GM21423 (cell line): ENCODE data around the gene TBC1D20.
"Not testable (repeated sequence)": the region's sequence is repeated elsewhere in the genome, so short reads cannot be mapped to it uniquely, and the experiment has no call there.

Experiments
- ATAC-seq: cut with Tn5 transposase; IDR thresholded peaks from one replicate; pipeline ENCODE4 v1.9.1; 2021; ENCODE audit warnings: mild to moderate bottlenecking, moderate library complexity; ENCODE audit not compliant: unreplicated experiment

TBC1D20 gene, protein sequence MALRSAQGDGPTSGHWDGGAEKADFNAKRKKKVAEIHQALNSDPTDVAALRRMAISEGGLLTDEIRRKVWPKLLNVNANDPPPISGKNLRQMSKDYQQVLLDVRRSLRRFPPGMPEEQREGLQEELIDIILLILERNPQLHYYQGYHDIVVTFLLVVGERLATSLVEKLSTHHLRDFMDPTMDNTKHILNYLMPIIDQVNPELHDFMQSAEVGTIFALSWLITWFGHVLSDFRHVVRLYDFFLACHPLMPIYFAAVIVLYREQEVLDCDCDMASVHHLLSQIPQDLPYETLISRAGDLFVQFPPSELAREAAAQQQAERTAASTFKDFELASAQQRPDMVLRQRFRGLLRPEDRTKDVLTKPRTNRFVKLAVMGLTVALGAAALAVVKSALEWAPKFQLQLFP

DNA sequence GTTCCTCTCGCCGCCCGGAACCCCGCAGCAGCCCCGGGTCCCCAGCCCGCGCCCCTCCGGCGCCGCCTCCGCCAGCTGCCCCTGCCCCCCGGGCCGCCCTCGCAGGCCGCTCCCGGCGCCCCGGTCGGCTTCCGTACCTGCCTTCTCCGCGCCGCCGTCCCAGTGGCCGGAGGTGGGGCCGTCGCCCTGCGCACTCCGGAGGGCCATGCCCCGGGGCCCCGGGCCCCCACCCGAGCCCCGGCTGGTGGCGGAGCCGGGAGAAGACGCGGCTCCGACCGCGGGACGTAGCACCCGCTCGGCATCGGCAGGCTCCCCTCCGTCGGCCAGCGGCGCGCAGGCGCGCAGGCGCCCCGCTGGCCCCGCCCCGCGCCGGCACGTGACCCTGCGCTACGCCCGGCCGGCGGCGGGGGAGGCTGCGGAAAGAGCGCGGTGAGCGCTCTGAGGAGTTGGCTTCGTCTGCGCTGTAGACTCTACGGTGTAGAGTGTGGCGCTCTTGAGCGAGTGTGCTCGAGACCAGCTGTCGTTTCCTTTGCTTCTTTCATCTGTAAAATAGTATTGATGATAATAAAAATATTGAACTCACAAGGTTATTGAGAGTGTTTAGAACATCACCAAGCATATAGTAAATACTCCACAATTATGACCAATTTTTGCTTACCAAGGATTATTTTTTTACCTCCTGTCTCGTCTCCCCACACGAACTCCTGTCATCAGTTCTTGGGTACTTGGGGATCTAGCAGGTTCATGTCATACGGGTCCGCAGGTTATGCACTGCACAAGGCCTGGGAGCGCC lies at the start of gene TBC1D20:
TBC1D20 (minus strand) TSS at position 335 of the 793 bp plus-strand sequence; CDS start at position 207, 128 bp downstream.
- peak; percentile 92 for ATAC-seq

DNA sequence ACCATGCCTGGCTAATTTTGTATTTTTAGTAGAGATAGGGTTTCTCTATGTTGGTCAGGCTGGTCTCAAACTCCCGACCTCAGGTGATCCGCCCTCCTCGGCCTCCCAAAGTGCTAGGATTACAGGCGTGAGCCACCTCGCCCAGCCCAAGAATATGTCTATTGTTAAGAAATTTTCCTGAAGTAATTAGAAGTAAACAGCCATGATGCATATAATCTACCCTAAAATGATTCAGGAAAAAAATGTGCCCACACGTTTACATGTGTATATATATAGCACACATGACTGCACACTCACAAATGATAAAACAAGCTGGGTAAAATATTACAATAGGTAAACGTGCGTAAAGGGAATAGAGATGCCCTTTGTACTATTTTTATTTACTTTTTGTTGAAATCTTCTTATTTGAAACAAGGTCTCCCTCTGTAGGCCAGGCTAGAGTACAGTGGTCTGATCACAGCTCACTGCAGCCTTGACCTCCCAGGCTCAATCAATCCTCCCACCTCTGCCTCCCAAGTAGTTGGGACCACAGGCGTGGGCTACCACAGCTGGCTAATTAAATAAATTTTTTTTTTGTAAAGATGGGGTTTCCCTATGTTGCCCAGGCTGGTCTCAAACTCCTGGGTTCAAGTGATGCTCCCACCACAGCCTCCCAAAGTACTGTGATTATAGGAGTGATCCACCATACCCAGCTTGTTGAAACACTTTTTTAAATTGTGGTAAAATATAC lies 48.2 kb upstream of the TBC1D20 start:
- not testable (repeated sequence) for ATAC-seq

DNA sequence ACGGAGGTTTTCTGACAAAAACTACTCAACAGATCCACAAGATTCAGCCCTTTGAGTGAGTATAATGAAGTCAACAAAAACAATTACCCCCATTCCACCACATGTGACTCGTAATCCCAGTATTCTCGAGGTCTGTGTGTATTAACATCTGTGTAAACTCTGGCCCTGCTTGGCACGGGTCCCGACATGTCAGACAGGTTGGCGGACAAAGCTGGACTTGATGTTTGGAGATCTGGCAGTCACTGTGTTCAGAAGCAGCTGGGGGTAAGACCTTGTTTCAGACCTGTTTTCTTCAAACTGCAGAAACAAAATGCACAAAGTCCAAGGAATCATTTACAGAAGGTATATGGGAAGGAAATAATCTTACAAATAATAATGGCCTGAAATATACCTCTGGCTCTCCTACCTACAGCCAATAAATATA lies 46.0 kb upstream of the TBC1D20 start:
- not testable (repeated sequence) for ATAC-seq

DNA sequence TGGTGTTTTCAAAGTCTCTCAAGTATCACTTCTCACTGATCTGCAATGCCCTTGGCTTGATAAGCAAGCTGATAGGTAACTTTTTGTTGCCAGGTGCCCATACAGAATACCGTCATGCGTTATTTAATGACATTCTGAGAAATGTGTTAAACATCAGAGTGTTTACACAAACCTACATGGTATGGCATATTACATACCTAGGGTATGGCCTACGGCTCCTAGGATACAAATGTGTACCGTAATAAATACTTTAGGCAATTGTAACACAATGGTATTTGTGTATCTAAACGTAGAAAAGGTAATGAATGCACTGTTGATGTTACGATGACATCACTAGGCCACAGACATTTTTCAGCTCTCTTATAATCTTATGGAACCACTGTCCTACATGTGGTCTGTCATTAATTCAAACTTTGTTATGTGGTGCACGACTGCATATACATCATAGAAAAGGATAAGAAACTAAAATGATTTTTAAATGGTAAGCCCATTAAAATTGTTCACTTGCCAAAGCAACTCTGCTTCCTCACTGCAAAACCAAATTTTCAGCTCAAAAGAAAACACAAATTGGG lies 45.5 kb upstream of the TBC1D20 start:
- no peak for ATAC-seq

DNA sequence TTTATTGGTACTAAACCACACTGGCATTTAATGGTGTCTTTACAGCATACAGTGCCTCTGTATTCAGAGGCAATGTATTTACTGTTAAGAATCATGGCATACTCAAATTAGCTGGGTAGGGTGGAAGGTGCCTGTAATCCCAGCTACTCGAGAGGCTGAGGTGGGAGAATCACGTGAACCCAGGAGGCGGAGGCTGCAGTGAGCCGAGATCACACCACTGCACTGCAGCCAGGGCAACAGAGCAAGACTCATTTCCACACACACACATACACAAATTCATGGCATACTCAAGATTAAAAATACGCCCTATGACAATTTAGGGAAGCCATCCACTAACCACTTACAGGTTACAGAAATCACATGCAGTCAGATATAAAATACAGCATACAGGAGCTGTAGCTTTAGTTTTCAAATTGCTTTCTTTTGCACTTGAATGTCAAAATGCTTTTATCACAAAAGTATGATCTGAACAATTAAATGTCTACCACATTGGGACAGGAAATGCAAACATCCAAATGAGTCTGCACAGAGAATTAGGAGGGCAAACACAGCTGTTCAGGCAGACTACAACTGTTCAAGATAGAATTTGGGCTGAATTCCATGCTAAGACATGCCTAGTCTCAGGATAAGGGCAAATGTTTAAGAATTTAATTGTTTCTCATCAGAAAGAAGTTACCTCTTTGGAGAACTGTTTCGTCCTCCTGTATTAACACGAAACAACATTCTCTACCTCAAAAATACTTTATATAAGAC lies 44.8 kb upstream of the TBC1D20 start:
- ATAC-seq = no peak

DNA sequence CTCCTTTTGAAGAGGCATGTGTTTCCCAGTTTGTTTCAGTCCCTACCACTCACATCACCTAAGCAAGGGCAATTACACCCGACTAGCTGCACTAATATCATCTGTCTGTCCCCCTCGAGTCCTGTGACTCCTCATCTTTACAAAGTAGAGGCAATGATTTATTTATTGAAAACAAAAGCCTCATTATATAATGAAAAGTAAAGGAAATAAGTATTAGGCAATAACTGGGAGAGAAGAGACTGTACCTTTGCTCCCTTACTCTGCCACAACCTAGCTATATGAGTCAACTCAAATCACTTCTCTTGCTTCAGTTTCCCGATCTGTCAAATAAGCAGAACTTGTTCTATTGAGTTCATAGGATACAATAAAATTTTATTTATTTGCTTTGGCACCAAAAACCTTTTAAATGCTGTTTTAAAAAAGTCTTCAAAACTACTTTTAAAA lies 42.3 kb upstream of the TBC1D20 start:
- no peak for ATAC-seq

DNA sequence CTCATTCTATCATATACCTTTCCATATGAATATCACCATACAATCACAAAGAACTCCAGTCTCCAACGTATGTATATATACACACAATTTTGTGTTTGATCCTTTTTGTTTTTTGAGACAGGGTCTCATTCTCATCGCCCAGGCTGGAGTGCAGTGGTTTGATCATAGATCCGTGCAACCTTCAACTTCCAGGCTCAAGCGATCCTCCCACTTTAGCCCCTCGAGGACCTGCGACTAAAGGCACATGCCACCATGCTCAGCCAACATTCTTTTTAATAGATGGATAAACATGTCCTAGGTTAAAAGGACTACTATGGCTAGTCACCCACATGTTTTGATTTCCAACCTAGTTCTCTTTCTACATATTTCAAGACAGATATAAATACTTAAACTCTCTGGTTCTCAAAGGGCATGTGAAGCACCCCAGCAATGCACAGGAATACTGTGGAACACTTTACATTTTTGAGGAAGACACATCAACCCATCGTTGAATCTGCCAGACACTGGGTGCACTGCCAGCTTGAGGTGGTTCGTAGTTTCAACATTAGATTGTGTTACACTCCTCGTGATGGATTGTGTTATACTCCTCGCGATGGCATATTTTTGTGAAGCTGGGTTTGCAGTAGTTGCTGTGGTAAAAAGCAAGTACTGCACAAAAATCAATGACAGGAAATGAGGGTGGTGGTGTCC lies 40.9 kb upstream of the TBC1D20 start:
- ATAC-seq = no peak

DNA sequence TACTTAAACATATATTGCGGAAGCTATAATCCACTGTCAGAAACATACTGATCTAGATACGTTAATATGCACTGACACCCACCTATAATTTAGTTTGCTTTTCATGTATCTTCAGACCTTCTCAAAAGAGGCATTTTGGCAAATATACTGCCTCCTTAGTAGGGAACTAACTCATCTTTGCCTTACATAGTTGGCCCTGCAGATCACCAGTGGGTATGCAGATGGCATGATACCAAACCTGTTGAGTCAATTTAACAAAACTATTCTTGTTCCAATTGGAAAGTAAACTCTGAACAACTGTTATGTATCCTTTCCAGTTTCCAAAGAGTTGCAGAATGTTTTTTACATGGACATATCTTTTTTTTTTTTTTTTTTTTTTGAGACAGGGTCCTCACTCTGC lies 35.6 kb upstream of the TBC1D20 start:
- no peak for ATAC-seq

DNA sequence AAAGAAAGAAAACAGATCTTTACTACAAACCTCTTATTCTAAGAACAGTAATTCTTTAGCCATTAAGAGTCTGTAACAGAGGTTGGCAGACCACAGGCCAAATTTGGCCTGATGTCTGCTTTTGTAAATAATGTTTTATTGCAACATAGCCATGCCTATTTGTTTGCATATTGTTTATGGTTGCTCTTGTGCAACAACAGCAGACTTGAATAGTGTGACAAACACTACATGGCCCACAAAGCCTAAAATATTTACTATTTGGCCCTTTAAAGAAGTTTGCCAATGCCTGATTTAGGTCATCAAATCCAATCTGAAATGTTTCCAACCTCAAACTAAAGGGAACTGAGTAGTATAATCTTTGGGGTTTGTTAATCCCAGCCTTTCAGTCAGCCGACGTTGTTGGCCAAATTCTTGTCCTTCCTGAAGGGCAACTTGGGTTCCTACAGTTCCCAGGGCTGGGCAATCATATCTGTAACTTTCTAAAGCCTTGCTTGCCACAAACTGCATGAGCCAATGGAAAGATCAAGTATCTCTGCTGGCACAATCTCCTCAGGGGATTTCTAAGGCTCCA lies 33.9 kb upstream of the TBC1D20 start:
- no peak for ATAC-seq

DNA sequence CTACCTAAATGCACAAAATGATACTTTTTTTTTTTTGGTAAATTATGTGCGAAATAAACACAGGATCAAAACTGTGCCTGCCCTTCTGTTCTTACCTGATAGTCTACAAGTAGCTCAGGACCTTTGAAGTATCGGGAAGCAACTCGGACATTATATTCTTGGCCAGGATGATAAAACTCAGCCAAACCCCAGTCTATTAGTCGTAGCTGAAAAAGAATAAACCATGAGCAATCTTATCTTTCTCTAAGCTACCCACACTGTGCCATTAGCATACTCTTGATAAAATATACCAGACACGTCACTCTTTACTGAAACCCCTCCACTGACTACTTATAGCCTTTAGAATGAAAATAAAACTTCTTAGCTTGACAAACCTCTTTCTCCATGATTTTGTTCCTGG lies 29.8 kb upstream of the TBC1D20 start:
- no peak for ATAC-seq

DNA sequence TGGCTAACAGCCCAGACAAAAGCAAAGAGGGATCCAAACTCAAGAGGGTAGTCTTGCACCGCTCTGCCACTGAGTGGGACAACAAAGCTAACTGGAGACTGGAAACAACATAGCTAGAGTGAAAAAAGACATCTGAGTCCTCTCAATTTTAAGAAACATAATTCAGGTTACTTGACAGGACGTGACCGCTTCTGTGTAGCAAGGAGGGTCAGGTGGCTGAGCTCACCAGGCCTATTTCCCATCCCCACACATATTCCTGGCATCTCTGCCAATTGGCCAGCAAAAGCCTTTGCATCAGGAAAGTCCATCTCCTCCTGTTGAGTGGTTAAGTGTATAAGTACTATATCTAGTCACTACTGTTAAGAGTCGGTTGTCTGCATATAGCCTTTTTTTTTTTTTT lies 25.3 kb upstream of the TBC1D20 start:
- no peak for ATAC-seq

DNA sequence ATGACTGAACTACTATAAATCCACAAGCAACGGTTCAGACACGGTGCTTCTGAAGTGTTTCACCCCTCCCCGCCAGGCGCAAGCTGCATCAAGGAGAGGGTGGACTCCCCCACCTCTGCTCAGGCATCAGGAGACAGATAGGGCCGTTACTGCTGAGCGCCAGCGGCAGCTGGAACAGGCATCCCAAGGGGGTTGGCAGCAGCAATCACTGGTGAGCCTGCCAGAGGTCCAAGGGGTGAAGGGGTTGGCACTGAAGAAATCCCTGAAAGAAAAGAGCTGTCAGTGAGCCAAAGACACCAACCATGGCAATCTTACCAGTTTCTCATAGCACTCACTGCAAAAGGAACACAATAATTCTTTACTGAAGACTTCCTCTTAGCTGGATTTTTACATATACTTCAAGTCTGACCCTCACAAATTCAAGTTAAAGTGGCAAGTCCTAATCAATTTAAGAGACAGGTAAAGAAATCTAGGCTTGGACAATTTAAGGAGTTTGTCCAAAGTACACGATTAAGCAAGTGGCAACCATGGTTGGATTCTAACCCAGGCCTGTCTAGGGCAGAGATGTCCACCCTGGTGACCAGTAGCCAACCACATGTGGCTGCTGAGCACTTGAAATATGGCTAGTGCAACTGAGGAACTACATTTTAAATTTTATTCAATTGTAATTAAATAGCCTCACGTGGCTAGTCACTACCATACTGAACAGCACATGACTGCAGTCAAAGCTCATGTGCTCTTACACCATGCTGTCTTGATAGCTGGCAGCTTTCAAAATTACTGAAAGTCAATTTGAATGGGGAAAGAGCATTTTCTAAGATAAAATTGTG lies 21.7 kb upstream of the TBC1D20 start:
- ATAC-seq = no peak

DNA sequence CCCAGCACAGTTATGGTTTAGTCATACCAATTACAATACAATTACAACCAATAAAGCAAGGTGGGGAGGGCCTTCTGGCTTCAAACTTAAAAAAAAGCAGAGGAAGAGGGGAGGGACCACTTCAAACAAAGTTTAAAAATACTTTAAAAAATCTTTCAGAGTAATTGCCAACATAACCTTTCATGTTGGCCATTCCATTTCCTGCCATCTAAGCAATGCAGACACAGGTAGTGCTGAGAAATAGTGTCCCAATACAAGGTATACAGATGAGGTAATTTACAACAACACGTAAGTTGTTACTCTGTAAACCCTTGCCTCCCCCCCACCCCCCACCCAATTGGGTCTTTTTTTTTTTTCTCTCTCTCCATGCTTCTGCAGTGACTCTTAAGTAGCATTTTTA lies 18.8 kb upstream of the TBC1D20 start:
- no peak for ATAC-seq

DNA sequence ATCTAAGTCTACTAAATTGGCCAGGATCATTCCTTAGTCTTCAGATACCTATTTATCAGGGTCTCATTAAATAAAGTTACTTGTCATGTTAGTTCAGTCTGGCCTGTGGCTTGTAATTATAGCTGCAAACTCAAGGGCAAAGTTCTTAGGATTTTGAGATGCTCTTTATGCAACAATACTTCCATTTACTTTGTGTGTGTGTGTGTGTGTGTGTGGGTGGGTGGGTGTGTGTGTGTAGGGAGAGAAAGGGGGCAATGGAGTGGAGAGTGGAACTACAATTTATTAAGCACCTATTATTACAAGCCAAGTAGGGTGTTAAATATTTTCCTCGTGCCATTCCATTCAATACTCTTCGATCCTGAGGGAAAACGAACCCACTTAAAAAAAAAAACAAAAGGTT lies 17.7 kb upstream of the TBC1D20 start:
- ATAC-seq = no peak

DNA sequence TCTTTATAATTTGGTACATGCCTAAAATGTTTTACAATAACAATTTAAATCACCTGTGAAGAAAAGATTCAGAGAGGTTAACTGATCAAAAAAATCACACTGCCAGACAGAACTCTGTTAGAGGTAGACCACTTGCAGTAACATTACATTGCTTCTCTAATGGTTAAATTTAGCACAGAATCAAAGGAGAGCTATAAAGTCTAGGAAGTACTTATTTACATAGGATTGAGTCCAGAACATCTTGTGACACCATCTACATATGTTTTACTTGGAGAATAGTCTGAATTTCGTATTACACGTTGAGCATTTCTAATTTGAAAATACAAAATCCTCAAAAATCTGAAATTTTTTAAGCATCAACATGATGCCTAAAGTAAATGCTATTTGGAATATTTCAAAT lies 17.2 kb upstream of the TBC1D20 start:
- ATAC-seq = no peak

DNA sequence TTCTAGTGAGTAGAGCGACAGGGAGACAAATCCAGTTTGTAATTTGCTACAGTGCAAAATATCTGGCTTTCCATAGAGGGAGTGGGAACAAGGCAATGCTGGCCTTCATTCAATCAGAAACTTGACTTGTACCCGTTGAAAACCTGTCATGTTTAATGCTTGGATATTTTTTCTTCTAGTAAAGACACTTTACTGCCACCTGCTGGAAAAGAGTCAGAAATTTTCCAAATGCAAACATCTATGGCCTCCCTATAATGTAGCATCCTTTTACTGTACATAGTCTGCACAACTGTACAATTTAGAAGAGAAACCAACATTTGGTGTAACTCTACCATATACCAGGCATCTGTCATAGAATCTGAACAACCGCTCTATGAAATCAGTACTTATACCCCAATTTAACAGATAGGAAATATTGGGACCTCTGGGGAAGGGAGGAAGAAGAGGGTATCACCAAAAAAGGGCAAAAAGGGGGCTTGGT lies 16.7 kb upstream of the TBC1D20 start:
- no peak for ATAC-seq

DNA sequence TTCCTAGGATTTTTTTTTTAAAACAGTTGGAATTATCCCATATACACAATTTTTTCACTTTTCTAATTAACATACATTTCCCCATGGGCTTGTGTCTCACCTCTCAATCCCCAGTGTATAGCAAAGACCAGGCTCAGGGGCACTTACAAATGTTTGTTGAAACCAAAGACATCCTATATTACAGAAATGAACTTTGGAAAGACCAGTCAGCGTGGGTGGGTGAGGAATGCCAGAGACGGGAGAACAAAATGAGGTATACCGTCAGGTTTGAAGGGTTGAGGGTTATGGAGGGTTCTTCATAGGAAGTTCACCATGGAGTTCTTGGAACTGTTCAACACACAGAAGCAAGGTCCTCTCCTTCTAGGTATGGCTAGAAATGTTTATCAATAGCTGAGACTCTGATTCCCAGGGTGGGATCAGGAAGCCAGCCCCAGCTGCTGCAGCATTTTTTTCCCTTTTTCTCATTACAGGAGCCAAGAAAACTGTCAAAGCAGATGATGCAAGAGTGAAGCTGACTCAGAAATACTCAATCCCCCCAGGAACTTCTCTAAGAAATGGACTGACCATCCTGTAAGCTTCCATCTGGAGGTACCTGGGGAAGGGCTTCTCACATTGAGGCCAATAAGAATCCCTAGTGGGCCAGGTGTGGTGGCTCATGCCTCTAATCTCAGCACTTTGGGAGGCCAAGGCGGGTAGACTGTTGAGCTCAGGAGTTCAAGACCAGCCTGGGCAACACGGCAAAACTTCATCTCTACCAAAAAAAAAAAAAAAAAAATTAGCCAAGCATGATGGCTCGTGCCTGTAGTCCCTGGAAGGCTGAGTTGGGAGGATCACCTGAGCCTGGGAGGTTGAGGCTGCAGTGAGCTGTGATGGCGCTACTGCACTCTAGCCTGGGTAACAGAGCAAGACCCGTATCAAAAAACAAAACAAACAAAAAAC lies 15.9 kb upstream of the TBC1D20 start:
- ATAC-seq = no peak
